HG03432 (cell line): Measurements from ENCODE around the gene MED25.
"Not testable (repeated sequence)": the region's sequence is repeated elsewhere in the genome, so short reads cannot be mapped to it uniquely, and the experiment has no call there.

Experiments used
- ATAC-seq: cut with Tn5 transposase; IDR thresholded peaks from one replicate; pipeline ENCODE4 v1.9.1; 2021; ENCODE audit warnings: mild to moderate bottlenecking, moderate library complexity; ENCODE audit not compliant: unreplicated experiment

Gene MED25

DNA sequence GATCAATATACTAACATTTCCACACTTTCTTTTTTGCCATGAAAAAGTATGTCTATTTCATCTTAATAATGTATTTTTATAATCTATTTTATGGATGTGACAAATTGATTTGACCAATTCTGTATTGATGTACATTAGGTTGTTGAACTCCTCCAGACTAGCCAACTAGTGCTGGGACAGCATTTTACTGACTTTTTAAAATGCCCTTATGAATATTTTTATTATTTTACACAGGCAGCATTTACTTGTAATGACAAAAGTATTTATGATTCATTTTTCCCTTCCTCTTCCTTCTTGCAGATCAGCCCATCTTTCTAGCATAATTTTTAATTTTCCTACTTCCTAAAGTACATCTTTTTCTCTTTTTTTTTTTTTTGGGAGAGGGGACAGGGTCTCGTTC lies 4.1 kb upstream of the MED25 start:
- no peak for ATAC-seq

- ATAC-seq = no peak
Observed at GRCh38 chr19:49816590-49816989, 1.5 kb upstream of the MED25 start.

DNA sequence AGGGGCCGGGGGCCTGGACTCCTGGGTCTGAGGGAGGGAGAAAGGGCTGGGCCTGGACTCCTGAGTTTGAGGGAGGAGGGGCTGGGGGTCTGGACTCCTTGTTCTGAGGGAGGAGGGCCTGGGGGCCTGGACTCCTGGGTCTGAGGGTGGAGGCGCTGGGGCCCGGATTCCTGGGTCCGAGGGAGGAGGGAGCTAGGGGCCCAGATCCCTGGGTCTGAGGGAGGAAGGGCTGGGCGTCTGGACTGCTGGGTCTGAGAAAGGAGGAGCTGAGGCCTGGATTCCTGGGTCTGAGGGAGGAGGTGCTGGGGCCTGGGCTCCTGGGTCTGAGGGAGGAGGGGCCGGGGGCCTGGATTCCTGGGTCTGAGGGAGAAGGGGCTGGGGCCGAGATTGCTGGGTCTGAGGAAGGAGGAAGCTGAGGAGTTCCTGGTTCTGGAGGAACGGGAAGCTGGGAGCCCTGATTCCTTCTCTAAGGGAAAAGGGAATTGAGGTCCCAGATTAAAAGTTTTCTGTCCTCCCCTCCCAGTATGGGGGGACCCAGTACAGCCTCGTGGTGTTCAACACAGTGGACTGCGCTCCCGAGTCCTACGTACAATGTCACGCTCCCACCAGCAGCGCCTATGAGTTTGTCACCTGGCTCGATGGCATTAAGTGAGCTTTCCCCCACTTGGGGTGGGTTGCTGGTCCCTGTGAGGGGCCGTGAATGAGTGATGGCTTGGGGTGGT lies 721 bp downstream of the MED25 start:
- ATAC-seq = no peak

GRCh38 chr19:49819452-49820115 lies 1.5 kb downstream of the MED25 start:
- not testable (repeated sequence) for ATAC-seq

- no peak for ATAC-seq
Observed at GRCh38 chr19:49820125-49820524, 2.0 kb downstream of the MED25 start.

GRCh38 chr19:49823472-49823871 lies 5.4 kb downstream of the MED25 start:
- no peak for ATAC-seq

DNA sequence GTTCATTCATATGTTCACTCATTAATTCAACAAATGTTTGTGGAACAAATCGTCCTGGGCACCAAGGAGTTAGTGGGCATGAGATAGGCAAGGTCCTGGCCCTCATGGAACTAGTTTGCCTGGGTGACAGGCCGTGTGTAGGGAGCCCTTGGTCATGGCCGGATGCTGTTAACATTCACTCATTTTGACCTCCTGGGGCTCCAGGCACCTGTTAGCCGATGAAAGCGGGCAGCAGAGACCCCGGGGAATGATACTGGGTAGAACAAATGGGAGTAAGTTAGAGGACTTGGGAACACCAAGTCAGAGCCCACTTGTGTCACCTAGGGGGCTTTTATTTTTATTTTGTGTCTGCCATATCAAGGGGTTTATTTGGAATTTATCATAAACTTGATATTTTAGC lies 6.6 kb downstream of the MED25 start:
- ATAC-seq = no peak

DNA sequence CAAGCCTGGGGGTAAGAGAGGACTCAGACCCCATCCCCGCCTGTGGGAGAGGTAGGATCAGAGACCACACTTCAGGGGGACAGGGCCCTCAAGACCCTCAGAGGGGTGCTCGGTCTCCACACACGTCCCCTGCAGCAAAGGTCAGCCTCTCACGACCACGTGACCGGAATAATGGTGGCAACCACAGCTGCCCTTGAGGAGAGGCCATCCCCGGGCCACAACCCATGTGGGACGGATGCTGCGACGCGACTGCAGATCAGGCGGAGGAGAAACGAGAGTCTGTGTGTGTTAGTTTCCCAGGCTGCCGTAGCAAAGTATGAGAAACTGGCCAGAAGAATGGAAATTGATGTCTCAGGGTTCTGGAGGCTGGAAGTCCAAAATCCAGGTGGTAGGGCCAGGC lies 8.9 kb downstream of the MED25 start:
- no peak for ATAC-seq

DNA sequence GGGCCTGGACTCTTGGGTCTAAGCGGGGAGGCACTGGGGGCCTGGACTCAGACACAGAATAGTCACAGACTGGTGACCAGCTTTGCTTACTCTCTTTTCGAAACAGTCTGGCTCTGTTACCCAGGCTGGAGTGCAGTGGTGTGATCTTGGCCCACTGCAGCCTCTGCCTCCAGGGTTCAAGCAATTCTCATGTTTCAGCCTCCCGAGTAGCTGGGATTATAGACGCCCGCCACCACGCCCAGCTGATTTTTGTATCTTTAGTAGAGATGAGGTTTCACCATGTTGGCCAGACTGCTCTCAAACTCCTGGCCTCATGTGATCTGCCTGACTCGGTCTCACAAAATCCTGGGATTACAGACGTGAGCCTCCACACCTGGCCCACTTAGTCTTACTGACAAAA lies 11.1 kb downstream of the MED25 start:
- no peak for ATAC-seq

DNA sequence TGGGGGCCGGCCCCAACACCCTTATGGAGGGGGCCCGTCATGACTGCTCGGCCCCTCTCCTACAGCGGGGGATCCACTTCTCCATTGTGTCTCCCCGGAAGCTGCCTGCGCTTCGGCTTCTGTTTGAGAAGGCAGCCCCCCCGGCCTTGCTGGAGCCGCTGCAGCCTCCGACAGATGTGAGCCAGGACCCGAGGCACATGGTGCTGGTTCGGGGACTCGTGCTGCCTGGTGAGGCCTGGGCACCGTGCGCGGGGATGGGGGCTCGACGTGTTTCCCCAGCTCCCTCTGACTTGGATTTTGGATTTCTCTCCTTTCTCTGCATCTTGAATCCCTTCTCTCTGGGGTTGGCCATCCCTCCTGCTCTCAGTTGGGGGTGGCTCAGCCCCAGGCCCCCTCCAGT lies 11.6 kb downstream of the MED25 start:
- no peak for ATAC-seq

- no peak for ATAC-seq
Observed at GRCh38 chr19:49830766-49831165, 12.7 kb downstream of the MED25 start.

DNA sequence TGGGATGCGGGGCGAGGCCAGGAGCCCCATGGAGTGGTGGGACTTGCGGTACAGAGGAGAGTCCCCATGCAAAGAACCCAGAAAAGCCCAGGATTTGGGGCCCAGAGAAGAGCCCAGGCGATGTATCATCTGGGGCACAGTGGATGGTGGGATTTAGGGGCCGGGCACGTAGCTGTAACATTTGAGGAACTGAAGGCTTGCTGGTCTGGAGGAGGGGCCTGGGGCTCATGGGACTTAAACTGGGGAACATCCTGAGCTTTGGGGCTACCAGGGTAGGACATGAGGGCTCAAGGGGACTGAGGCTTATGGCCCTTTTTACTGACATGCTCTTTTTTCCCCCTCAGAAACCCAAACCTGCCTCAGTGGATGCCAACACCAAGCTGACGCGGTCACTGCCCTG lies 13.5 kb downstream of the MED25 start:
- no peak for ATAC-seq

- no peak for ATAC-seq
Observed at GRCh38 chr19:49832556-49832955, 14.5 kb downstream of the MED25 start.

DNA sequence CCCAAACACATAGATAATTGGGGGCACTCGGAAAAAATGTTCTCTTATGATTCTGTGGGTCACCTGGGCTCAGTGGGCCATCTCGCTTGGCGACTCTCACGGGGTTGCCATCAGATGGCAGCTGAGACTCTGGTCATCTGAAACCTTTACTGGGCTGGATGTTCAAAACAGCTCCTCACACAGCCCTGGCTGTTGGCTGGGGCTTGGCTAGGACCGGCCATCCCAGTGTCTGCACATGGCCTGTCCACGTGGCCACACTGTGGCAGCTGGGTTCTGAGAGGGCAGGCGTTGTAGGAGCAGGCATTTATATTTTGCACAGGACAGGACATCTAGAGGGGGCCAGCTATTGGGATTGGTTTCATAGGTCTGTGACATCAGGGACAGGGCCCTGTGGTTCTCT lies 15.5 kb downstream of the MED25 start:
- ATAC-seq = no peak

DNA sequence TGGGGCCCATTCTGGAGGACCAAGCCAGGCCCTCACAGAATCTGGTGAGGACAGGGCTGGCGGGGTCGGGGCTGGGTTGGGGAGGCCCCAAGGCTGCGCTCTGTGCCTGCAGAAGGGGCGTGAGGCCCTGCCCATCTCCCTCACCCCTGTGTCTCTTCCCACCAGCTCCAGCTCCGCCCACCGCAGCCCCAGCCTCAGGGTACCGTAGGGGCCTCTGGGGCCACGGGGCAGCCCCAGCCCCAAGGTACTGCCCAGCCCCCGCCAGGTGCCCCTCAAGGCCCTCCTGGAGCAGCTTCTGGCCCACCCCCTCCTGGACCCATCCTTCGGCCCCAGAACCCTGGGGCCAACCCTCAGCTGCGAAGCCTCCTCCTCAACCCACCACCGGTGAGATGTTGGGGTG lies 17.5 kb downstream of the MED25 start:
- no peak for ATAC-seq

GRCh38 chr19:49836176-49837008 lies 18.3 kb downstream of the MED25 start:
- ATAC-seq = no peak

- no peak for ATAC-seq
Observed at GRCh38 chr19:49837009-49837310, 18.9 kb downstream of the MED25 start.

DNA sequence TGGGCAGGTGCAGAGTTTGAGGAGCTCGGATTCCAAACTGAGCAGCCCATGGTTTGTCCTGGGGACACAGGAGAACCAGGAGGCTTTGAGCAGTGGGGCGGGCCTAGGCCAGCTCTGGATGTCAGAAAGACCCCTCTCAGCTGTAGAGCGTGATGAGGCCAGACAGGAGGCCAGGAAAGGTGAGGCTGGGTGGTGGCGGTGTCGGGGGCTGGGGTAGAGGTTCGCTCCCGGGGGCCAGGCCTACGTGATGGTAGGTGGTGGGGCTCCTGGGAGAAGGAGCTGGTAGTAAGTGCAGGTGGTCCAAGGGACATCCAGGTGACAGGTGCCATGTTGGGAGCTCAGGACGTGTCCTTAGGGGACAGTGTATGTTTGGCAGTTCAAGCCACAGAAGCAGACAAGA lies 19.3 kb downstream of the MED25 start:
- ATAC-seq = no peak

DNA sequence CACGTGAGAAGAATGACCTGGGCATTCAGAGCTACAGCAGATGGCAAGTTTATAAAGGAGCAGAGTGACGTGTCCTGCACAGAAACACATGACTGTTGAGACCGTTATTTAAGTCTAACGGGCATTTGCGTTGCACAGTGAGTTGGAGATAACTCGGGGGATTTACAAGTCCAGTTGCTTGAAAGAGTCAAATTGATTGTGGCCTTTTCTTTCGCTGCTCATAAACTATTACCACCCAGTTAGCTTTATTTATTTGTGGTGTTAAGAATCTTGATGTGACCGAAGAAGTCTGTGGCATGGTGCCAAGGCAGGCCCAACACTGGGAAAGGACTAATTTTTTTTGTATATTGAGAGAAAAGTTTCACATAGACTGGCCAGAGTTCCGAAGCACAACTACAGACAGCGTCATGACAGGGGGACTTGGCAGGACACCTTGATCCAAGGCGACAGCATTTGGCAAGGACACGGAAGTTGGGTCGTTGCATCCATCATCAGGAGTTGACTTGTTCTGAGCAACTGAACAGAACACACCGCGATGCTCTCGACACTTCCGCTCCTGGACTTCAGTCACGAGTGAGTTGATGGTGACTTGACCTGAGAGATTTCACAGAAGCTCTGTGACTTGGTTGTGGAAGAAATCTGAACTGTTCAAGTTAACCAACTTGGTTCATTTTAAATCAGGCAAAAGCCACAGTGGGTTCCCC lies 20.9 kb downstream of the MED25 start:
- no peak for ATAC-seq

DNA sequence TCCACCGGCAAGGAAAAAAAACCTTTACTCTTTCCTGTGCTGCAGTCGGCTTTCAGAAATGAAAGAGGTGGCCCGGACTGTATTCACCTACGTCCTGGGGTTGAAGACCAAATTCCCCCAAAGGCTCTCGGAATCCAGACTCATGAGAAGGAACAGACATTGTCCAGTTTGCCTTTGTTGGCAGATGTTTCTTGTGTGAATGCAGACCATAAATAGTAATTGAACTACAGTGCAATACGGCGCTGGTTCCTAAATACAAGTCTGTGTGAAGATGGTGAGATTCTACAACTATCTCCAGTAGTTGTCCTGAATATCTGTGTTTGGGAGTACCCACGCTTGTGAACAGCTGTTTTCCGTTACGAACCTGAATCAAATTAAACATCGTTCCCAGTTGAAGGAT lies 21.6 kb downstream of the MED25 start:
- ATAC-seq = no peak

DNA sequence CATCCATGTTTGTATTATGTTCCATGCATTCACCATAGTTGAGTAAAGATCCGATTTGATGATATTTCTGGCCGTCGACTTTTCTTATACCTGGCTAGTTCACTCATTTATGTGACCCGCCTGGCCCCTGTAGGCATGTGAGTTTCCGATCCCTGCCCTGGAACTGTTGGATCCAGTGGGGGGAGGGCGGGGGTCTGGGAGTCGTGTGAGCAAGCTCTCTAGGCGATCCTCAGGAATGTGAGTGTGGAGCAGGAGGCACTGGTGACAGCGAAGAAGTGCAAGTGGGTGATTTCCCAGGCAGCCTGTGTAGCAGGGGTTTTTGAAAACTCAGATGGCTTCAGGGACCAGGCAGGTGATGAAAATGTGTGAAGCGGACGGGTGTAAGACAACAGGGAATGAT lies 22.2 kb downstream of the MED25 start:
- ATAC-seq = no peak
